GM19043 (cell line): ENCODE data around the gene KATNA1.

Experiments
- ATAC-seq: cut with Tn5 transposase; IDR thresholded peaks from one replicate; pipeline ENCODE4 v1.9.1; 2021; ENCODE audit warnings: low read depth; ENCODE audit not compliant: unreplicated experiment

The KATNA1 gene

DNA sequence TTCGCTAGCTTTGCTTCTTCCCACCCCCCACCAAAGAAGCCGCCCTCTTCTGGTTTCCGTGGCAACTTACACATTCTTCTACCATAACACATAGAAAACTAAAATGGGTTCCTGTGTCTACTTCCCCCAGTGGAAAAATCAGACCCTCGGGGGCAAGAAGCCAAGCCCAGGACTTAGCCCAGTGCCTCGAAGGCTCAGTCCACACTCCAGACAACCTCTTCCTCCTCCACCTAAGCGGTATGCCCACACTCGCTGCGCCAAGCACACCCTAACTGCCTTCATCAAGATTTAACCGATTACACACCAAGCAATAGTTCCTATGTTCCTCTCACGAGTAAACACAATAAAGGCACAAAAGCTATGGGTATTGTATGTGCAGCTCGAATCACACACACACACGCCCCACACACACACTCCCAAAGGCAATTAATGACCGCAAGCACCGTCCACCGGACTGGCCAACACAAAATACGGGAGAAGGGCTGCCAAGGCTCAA lies 103.2 kb downstream of the KATNA1 start:
- peak; percentile 28 for ATAC-seq
